HG02973 (cell line): ENCODE measurements around the gene XG.
"Not testable (repeated sequence)": the region's sequence is repeated elsewhere in the genome, so short reads cannot be mapped to it uniquely, and the experiment has no call there.

Experiments used
- ATAC-seq: cut with Tn5 transposase; IDR thresholded peaks from one replicate; pipeline ENCODE4 v1.9.1; 2021; ENCODE audit warnings: moderate library complexity; ENCODE audit not compliant: unreplicated experiment

XG gene

DNA sequence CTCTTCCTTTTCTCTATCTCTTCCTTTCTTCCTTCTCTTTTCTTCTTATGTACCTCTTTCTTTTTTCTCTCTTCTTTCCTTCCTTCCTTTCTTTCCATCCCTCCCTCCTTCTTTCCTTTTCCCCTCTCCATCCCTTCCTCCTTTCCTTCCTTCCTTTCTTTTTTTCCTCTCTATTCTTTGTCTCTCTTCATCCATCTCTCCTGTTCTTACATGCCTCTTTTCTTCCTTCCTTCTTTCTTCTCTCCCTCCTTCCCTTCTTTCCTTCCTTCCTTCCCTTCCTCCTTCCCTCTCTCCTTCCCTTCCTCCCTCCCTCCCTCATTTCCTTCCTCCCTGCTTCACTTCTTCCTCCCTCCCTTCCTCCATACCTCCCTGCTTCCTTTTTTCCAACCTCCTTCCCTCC is 19.2 kb upstream of the XG start:
- no peak for ATAC-seq

- ATAC-seq, result no peak
These were observed 18.6 kb upstream of the XG start for GRCh38 chrX:2733286-2733685.

GRCh38 chrX:2735270-2735669 is 16.6 kb upstream of the XG start:
- ATAC-seq, result no peak

GRCh38 chrX:2740672-2741071 is 11.2 kb upstream of the XG start:
- ATAC-seq, result no peak

DNA sequence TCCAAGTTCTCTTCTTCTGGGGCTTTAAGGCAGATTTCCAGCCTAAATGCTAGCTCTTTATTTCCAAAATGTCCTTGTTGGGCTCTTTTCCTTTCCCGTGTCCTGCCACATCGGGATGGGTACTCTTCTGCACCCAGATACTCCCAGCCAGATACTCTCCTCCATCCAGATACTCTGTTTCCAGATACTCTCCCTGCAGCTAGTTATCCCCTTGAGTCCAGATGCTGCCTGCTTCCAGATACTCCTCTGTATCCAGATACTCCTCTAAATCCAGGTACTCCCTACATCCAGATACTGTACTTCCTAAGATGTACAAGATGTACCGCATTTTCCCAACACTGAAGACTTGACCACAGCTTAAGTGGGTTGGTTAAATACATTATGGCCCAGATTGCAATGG is 10.5 kb upstream of the XG start:
- no peak for ATAC-seq

- ATAC-seq, result not testable (repeated sequence)
These were observed 5.6 kb upstream of the XG start for GRCh38 chrX:2746250-2746649.

DNA sequence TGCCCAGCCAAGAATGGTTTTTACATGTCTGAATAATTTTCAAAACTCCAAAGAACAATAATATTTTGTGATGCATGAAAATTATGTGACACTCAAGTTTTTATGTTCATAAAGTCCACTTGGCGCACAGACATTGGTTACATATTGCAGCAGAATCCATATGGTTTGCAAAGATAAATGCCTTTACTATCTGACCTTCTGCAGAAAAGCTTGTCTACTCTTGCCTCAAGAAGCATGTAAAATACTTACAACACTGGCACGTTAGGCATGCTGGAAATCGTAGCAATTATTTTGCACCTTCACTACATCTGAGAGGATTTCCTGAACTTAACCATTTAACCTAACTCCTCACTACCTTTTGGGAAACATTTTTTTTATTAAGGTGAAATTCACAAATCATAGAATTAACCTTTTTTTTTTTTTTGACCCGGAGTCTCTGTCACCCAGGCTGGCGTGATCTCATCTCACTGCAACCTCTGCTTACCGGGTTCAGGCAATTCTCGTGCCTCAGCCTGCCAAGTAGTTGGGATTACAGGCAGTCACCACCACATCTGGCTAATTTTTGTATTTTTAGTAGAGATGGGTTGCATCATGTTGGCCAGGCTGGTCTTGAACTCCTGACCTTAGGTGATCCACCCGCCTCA is 3.5 kb upstream of the XG start:
- no peak for ATAC-seq

DNA sequence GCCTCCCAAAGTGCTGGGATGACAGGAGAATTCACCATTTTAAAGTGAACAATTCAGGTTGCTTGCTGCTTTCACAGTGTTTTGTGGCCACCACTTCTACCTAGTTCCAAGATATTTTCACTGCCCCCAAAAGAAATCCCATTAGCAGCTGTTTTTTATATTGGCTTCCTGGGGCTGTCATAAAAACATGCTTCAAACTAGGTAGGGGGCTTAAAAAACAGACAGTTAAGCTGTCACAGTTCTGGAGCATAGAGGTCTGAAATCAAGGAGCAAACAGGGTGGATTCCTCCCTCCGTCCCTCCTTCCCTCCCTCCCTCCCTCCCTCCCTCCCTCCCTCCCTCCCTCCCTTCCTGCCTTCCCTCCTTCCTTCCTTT is 3.0 kb upstream of the XG start:
- ATAC-seq, result no peak

GRCh38 chrX:2751291-2751690 is 549 bp upstream of the XG start:
- ATAC-seq, result no peak

DNA sequence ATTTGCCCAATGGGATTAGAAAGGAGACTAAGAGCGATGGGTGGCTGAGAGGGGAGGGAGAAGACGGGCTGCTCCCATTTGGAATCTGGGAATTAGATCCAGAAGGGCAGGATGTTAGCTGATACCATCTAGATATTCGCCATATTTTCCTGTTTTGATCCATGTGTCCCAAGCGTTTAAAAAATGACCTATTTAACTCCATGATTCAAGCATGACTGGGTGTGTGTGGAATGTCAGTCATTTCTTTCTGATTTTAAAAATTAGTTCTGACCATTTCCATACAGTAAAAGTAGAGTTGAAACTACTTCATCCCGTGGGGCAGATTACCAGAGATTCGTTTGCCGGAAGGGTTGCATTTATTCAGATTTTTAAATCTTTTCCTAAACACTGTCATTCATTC is 601 bp downstream of the XG start:
- not testable (repeated sequence) for ATAC-seq

GRCh38 chrX:2755163-2755715 is 3.4 kb downstream of the XG start:
- ATAC-seq, result not testable (repeated sequence)

GRCh38 chrX:2756548-2756947 is 4.7 kb downstream of the XG start:
- no peak for ATAC-seq

DNA sequence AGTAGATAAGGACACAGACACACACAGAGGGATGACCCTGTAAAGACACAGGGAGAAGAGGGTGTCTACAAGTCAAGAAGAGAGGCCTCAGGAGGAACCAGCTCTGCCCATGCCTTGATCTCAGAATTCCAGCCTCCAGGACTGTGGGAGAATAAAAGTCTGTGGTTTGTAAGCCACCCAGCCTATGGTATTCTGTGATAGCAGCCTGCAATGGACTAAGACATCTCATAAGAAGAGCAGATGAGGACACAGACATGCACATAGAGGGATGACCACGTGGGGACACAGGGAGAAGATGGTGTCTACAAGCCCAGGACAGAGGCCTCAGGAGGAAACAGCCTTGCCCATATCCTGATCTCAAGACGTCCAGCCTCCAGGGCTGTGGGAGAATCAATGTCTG is 9.4 kb downstream of the XG start:
- no peak for ATAC-seq

GRCh38 chrX:2762671-2763070 is 10.8 kb downstream of the XG start:
- not testable (repeated sequence) for ATAC-seq

DNA sequence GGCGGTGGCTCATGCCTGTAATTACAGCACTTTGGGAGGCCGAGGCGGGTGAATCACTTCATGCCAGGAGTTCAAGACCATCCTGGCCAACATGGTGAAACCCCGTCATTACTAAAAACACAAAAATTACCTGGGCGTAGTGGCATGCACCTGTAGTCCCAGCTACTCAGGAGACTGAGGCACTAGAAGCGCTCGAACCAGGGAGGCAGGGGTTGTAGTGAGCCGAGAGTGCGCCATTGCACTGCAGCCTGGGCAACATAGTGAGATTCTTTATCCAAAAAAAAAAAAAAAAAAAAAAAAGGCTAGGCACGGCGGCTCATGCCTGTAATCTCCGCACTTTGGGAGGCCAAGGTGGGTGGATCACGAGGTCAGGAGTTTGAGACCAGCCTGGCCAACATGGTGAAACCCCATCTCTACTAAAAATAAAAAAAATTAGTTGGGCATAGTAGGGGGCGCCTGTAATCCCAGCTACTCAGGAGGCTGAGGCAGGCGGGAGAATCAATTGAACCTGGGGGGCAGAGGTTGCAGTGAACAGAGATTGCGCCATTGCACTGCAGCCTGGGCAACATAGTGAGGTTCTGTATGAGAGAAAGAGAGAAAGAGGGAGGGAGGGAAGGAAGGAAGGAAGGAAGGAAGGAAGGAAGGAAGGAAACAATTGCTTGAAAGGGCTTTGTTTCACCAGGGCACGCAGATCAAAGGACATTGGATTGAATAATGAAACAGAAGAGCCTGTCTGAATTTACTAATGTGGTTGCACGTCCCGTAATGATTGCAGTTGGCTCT is 13.1 kb downstream of the XG start:
- ATAC-seq, result not testable (repeated sequence)

GRCh38 chrX:2765549-2765830 is 13.7 kb downstream of the XG start:
- no peak for ATAC-seq

GRCh38 chrX:2766906-2767305 is 15.1 kb downstream of the XG start:
- no peak for ATAC-seq

DNA sequence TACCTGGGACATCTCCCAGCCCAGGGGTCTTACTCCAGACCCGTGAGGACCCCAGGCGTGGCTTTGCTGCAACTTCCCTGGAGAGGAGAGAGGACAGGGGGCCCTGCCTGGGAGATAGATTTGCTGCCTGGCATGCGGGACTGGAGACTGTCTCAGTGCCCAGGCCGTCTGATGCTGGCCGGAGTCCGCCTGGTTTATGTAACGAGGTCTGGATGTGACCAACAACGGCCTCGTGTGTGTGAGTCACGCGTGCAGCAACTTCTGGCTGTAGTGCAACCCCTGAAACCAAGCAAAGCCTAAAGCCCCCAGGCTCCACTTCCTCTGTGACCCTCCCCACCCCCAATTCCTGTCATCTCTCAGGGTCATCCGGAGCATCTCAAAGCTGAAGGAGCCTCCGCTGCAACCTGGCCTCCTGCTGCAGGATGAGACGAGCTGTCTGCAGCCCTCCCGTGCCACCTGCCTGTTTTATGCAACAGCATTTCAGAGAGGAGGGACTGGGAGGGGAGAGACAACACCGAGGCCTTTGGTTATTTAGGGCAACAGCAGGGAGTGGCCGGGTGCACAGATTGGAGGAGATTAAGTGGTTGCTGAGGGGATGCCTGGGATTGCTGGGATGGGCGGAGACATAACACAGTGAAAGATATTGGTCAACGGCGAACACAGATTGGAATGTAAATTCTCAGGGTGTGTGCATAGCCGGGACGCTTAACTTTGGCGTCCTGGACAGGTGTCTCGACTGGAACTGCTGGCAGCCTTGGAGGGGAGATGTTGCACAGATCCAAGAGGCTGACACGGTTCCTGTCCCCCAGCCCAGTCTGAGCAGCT is 16.0 kb downstream of the XG start:
- no peak for ATAC-seq

DNA sequence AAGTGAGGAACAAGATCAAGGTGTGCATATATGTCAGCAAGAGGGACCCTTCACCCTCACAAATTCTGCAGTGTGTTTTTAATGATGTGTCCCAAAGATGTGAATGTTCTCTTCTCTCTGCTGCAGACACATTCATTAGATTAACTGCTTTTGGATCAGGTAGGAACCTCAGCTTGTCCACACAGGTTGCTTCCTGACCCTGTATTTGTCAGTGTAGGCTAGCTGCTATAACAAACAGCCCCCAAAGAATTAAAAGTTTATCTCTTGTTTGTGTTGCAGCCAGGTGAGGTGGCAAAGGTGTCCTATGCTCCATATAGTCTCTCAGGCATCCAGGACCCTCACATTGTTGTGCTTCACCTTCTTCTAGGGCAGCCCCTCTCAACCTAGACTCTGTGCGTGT is 17.8 kb downstream of the XG start:
- ATAC-seq, result no peak

GRCh38 chrX:2773166-2774055 is 21.6 kb downstream of the XG start:
- ATAC-seq, result not testable (repeated sequence)

DNA sequence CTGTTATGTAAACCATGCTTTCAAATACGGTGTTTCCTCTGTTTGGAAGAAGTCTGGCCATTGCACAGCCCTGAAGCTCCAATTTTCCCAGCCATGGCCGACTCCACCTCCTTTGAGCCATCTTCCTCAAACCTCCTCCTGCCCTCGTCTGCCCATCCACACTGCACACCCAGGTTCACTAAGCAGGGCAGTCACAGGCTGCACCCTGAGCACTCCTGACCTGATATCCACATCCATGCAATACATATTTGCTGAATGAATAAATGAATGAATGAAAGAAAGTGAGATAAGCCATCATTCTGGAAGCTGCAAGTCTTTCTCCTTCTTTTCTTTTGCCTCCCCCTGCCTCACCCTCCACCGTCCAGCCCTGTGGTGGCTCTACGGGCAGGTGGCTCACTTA is 22.2 kb downstream of the XG start:
- ATAC-seq, result no peak
